GM23338 (cell line): ENCODE data around the gene AGAP2. TPM values are rescaled to one million over a fixed set of nuclear protein-coding genes. Genes with fewer than 3 reads are reported as not detected.

Experiments used
- ATAC-seq: fragments of 200-7000 bp; cut with Tn5 transposase; 3 replicates; pipeline ENCODE4 v1.9.1; 2020
- DNase-seq: peaks from one replicate; pipeline ENCODE4 v3.0.0-alpha.2; 2015; ENCODE audit warnings: low spot score
- H2AFZ ChIP-seq: fragments of 200-600 bp; sonication (generic); 2 replicates; pipeline ENCODE4 v1.8.0; 2016; ENCODE audit warnings: antibody characterized with exemption, mild to moderate bottlenecking, moderate library complexity
- H3F3A ChIP-seq: fragments of 200-600 bp; sonication (generic); replicated peaks from 2 replicates; pipeline ENCODE4 v1.8.0; 2017; ENCODE audit warnings: antibody characterized with exemption, mixed run types, low read depth
- H3K27ac ChIP-seq: fragments of 200-600 bp; sonication (generic); 2 replicates; pipeline ENCODE4 v1.6.1; 2016; ENCODE audit warnings: low read depth
- H3K27me3 ChIP-seq: fragments of 200-600 bp; sonication (generic); 2 replicates; pipeline ENCODE4 v1.8.0; 2016; ENCODE audit warnings: mild to moderate bottlenecking, mixed run types, moderate library complexity; ENCODE audit not compliant: insufficient read depth
- H3K36me3 ChIP-seq: fragments of 200-600 bp; sonication (generic); 2 replicates; pipeline ENCODE4 v1.8.0; 2016; ENCODE audit warnings: mild to moderate bottlenecking; ENCODE audit not compliant: insufficient read depth
- H3K4me1 ChIP-seq: fragments of 200-600 bp; sonication (generic); 2 replicates; pipeline ENCODE4 v1.8.0; 2016; ENCODE audit warnings: mild to moderate bottlenecking, moderate library complexity; ENCODE audit not compliant: insufficient read depth
- H3K4me2 ChIP-seq: fragments of 200-600 bp; sonication (generic); 2 replicates; pipeline ENCODE4 v1.7.1; 2017; ENCODE audit warnings: mixed run types
- H3K4me3 ChIP-seq: fragments of 200-600 bp; sonication (generic); 2 replicates; pipeline ENCODE4 v1.6.1; 2016; ENCODE audit warnings: mixed run types
- H3K79me2 ChIP-seq: fragments of 200-600 bp; sonication (generic); replicated peaks from 2 replicates; pipeline ENCODE4 v1.8.0; 2017; ENCODE audit warnings: mild to moderate bottlenecking; ENCODE audit not compliant: insufficient read depth
- H3K9me2 ChIP-seq: fragments of 200-600 bp; sonication (generic); 2 replicates; pipeline ENCODE4 v1.8.0; 2017; ENCODE audit not compliant: insufficient read depth
- H4K20me1 ChIP-seq: fragments of 200-600 bp; sonication (generic); replicated peaks from 2 replicates; pipeline ENCODE4 v1.8.0; 2017; ENCODE audit warnings: mild to moderate bottlenecking; ENCODE audit not compliant: insufficient read depth
- H3K27ac Mint-ChIP-seq: 2 replicates; pipeline ENCODE4 v1.8.0; 2020; ENCODE audit warnings: inconsistent platforms, mild to moderate bottlenecking, moderate library complexity, mixed read lengths
- H3K27me3 Mint-ChIP-seq: 3 replicates; pipeline ENCODE4 v1.8.0; 2022; ENCODE audit warnings: low read depth, mild to moderate bottlenecking, moderate library complexity, mixed read lengths, inconsistent platforms; ENCODE audit not compliant: insufficient read depth, poor library complexity
- H3K36me3 Mint-ChIP-seq: 3 replicates; pipeline ENCODE4 v1.8.0; 2021; ENCODE audit warnings: low read depth, mild to moderate bottlenecking, inconsistent platforms, moderate library complexity, mixed read lengths
- H3K4me1 Mint-ChIP-seq: 3 replicates; pipeline ENCODE4 v1.8.0; 2020; ENCODE audit warnings: mild to moderate bottlenecking, inconsistent platforms, mixed read lengths
- H3K4me3 Mint-ChIP-seq: 3 replicates; pipeline ENCODE4 v1.8.0; 2021; ENCODE audit warnings: moderate library complexity, mild to moderate bottlenecking, inconsistent platforms, mixed read lengths
- H3K9me3 Mint-ChIP-seq: 3 replicates; pipeline ENCODE4 v1.8.0; 2020; ENCODE audit warnings: moderate library complexity, mild to moderate bottlenecking, inconsistent platforms, mixed read lengths
- CREB1 ChIP-seq: fragments of 250-450 bp; sonication (Bioruptor Pico); IDR thresholded peaks from 2 replicates; pipeline ENCODE4 v1.5.0; 2020; ENCODE audit warnings: low read depth, mild to moderate bottlenecking, moderate library complexity
- CTCF ChIP-seq, 2 experiments: fragments of 200-600 bp in 1 of 2; sonication (generic) in 1 of 2; conservative IDR thresholded peaks; 2 replicates each; pipeline versions ENCODE4 v1.5.1 to v1.6.1; 2016 to 2017; ENCODE audit warnings: antibody characterized with exemption in 2 of 2, low read depth in 2 of 2, mild to moderate bottlenecking in 2 of 2, moderate library complexity in 1 of 2
- ETS1 ChIP-seq: IDR thresholded peaks from 2 replicates; pipeline ENCODE4 v1.6.1; 2016; ENCODE audit warnings: antibody characterized with exemption
- EZH2 ChIP-seq: fragments of 200-600 bp; sonication (generic); IDR thresholded peaks from one replicate; pipeline ENCODE4 v1.8.0; 2017; ENCODE audit warnings: antibody characterized with exemption, mild to moderate bottlenecking, low read depth; ENCODE audit not compliant: unreplicated experiment
- EZH2phosphoT487 ChIP-seq: fragments of 200-600 bp; sonication (generic); IDR thresholded peaks from one replicate; pipeline ENCODE4 v1.8.1; 2018; ENCODE audit warnings: antibody characterized with exemption; ENCODE audit not compliant: unreplicated experiment
- JUNB ChIP-seq: IDR thresholded peaks from one replicate; pipeline ENCODE4 v1.6.1; 2016; ENCODE audit warnings: antibody characterized with exemption; ENCODE audit not compliant: unreplicated experiment
- NANOG ChIP-seq: IDR thresholded peaks from 2 replicates; pipeline ENCODE4 v1.6.1; 2016; ENCODE audit warnings: antibody characterized with exemption, borderline replicate concordance
- POLR2AphosphoS5 ChIP-seq: IDR thresholded peaks from 2 replicates; pipeline ENCODE4 v1.6.1; 2016; ENCODE audit warnings: antibody characterized with exemption, low read depth
- REST ChIP-seq: IDR thresholded peaks from one replicate; pipeline ENCODE4 v1.6.1; 2018; ENCODE audit warnings: antibody characterized with exemption; ENCODE audit not compliant: unreplicated experiment
- STAT1 ChIP-seq: IDR thresholded peaks from one replicate; pipeline ENCODE4 v1.6.1; 2016; ENCODE audit warnings: antibody characterized with exemption; ENCODE audit not compliant: unreplicated experiment
- ZNF114 ChIP-seq: fragments of 250-450 bp; sonication (Bioruptor Pico); IDR thresholded peaks from 2 replicates; pipeline ENCODE4 v1.5.0; 2020; ENCODE audit warnings: mild to moderate bottlenecking, moderate library complexity
- ZNF331 ChIP-seq: fragments of 250-450 bp; sonication (Bioruptor Pico); IDR thresholded peaks from 2 replicates; pipeline ENCODE4 v1.5.0; 2020; ENCODE audit warnings: low read depth, mild to moderate bottlenecking, moderate library complexity
- polyA plus RNA-seq: library from polyadenylated mRNA; unstranded; fragments of >200 nt; fragmentation: Nextera tagmentation; extraction: Ambion mirVana; gene quantifications from 2 replicates; pipeline ENCODE4 v1.2.1, GENCODE V29; 2016
- total RNA-seq: library from RNA; depleted of rRNA; stranded (reverse); fragments of >200 nt; shearing (Covaris generic); gene quantifications from 2 replicates; pipeline ENCODE4 v1.2.3, GENCODE V29; 2014

AGAP2 gene
- total and polyA plus RNA-seq, 2 experiments from 2014 or later, result 0.36 to 1.3 TPM

GRCh38 chr12:57771236-57771872 is 32.8 kb upstream of the AGAP2 start:
- H2AFZ ChIP-seq, result no peak overlapping the region
- ATAC-seq (peak; percentile 64), DNase-seq (peak; percentile 99)
- no peaks in the 10 kb centered on the region for H3K9me2 ChIP-seq
- peaks cover 10% of the 10 kb centered on the region; the same call in 1 of the 2 replicates for H3K4me1 ChIP-seq
- peak overlapping the region; percentile 78 for H3K4me3 ChIP-seq
- no peaks in the 10 kb centered on the region; the same call in 1 of the 2 replicates for H3K36me3 ChIP-seq
- peaks cover 35% of the 10 kb centered on the region for H3K27me3 ChIP-seq
- H3K4me2 ChIP-seq, result peak overlapping the region; percentile 99
- H4K20me1 ChIP-seq, result peaks cover 7% of the 10 kb centered on the region; the same call in 1 of the 2 replicates
- H3K79me2 ChIP-seq, result no peaks in the 10 kb centered on the region
- H3K27ac Mint-ChIP-seq, result peak overlapping the region; percentile 100
- H3K4me3 Mint-ChIP-seq, result peak overlapping the region; percentile 98
- TF ChIP-seq EZH2phosphoT487 (no peak), CREB1 (no peak), POLR2AphosphoS5 (no peak), STAT1 (no peak)
- peak overlapping the region; percentile 95 for H3K27ac ChIP-seq
- no peaks in the 10 kb centered on the region; the same call in 2 of the 3 replicates for H3K9me3 Mint-ChIP-seq
- peaks cover 5% of the 10 kb centered on the region; the same call in 1 of the 2 replicates for H3F3A ChIP-seq
- peaks cover 35% of the 10 kb centered on the region for H3K36me3 Mint-ChIP-seq
- peaks cover 22% of the 10 kb centered on the region for H3K27me3 Mint-ChIP-seq
- H3K4me1 Mint-ChIP-seq, result peaks cover 19% of the 10 kb centered on the region

- no peak for ATAC-seq
- H3K4me3 ChIP-seq, result peak overlapping the region; percentile 78; the same call in 1 of the 2 replicates
- TF ChIP-seq JUNB, result no peak
- TF ChIP-seq EZH2, result no peak
- TF ChIP-seq EZH2phosphoT487, result no peak
- TF ChIP-seq ETS1, result no peak
- TF ChIP-seq STAT1, result no peak
- TF ChIP-seq ZNF331 (CRISPR knock-in tag), result no peak
- TF ChIP-seq ZNF114 (CRISPR knock-in tag), result no peak
- no peak for TF ChIP-seq POLR2AphosphoS5
- TF ChIP-seq REST, result no peak
- TF ChIP-seq NANOG, result no peak
- no peak for TF ChIP-seq CTCF (conservative IDR thresholded peaks at IDR 0.05; ENCODE audit: low read depth in 2 of 2)
Measured at GRCh38 chr12:57770734-57771133, 32.2 kb upstream of the AGAP2 start.

More at GRCh38 chr12:57770734-57771133, 32.2 kb upstream of the AGAP2 start:
- Mint-ChIP-seq H3K36me3 (peaks cover 35% of the 10 kb centered on the region), H3K27me3 (peaks cover 28% of the 10 kb centered on the region), H3K4me1 (peaks cover 22% of the 10 kb centered on the region), H3K4me3 (peak overlapping the region; percentile 98), H3K27ac (no peak overlapping the region), H3K9me3 (no peaks in the 10 kb centered on the region; the same call in 2 of the 3 replicates)
- H4K20me1 ChIP-seq, result peaks cover 7% of the 10 kb centered on the region; the same call in 1 of the 2 replicates
- no peaks in the 10 kb centered on the region for H3K79me2 ChIP-seq
- DNase-seq, result no peak
- H3K36me3 ChIP-seq, result no peaks in the 10 kb centered on the region; the same call in 1 of the 2 replicates
- H3F3A ChIP-seq, result peaks cover 9% of the 10 kb centered on the region; the same call in 1 of the 2 replicates
- no peak overlapping the region for H3K4me2 ChIP-seq
- H3K9me2 ChIP-seq, result no peaks in the 10 kb centered on the region
- peaks cover 41% of the 10 kb centered on the region for H3K27me3 ChIP-seq
- peaks cover 14% of the 10 kb centered on the region; the same call in 1 of the 2 replicates for H3K4me1 ChIP-seq
- H2AFZ ChIP-seq, result no peak overlapping the region
- no peak overlapping the region for H3K27ac ChIP-seq
